GM12892 (cell line): ENCODE data around the gene OMG.

Experiments
- POLR2A ChIP-seq: IDR thresholded peaks from 2 replicates; pipeline ENCODE4 v1.6.1; 2011; ENCODE audit warnings: low read depth, low read length, control low read depth
- TAF1 ChIP-seq: IDR thresholded peaks from 2 replicates; pipeline ENCODE4 v1.6.1; 2011; ENCODE audit warnings: low read depth, mild to moderate bottlenecking, control low read depth, low read length, borderline replicate concordance

GRCh38 chr17:31283841-31284240 lies 13.2 kb downstream of the OMG start:
- no peak for TF ChIP-seq POLR2A
- TF ChIP-seq TAF1: no peak
